T47D (cell line): ENCODE results near the gene CAV2.
A peak's percentile ranks its signal among the peaks of the same experiment; 100 is the strongest.

Source experiments
- DNase-seq, 2 experiments: peaks; one replicate each; pipeline versions ENCODE4 v3.0.0 to v3.0.0-alpha.2; 2011 to 2012; ENCODE audit warnings: low read depth in 1 of 2, low spot score in 1 of 2
- JUND ChIP-seq: IDR thresholded peaks from 2 replicates; pipeline ENCODE4 v1.6.1; 2012; ENCODE audit warnings: low read depth
- in situ Hi-C: cut with HindIII; loops from 2 replicates; pipeline ENCODE4 v1.10.0; 2016; ENCODE audit warnings: low sequenced_read_pairs, low pct_unique_long_range_greater_than_20kb

CAV2 gene

DNA sequence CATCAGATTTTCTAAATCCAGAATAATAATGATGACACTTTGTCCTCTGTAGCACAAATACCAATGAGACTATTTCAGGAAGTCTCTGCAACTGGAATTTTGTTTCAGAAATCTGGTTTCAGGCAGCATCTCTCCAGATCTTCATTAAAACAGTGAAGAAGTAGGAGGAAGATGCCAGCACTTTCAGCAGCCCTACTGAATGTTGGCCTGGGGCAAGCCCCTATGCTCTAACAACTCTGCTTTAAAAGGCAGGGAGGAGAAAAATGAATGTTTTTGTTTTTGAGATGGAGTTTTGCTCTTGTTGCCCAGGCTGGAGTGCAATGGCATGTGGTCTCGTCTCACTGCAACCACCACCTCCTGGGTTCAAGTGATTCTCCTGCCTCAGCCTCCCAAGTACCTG is 18.1 kb downstream of the CAV2 start:
- in situ Hi-C loops, result no loop called here
- no peak for TF ChIP-seq JUND
- no peak for DNase-seq

- in situ Hi-C loops, result no loop called here
- no peak for TF ChIP-seq JUND
- DNase-seq, result no peak
Measured at GRCh38 chr7:116518961-116519360, 19.4 kb downstream of the CAV2 start.

GRCh38 chr7:116521046-116521664 is 21.6 kb downstream of the CAV2 start:
- TF ChIP-seq JUND, result no peak
- in situ Hi-C loops, result no loop called here
- no peak for DNase-seq

DNA sequence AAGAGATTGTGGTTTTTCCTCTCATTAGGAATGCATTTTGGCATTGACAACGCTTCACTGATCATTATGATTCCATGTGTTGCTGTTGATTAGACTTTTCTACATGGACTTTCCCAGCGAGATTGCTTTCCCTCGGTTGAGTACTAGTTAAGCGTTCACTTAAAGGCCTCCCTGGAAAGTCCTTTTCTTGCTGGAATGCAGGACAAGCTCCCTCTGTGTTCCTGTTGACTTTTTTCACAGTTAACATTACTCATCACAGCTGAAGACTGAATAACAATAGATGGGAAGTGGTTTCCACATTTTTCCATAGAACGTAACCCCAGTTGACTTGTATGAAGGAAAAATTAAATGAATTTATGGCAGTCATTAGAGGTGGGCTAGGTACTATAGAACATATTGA is 22.7 kb downstream of the CAV2 start:
- DNase-seq, result no peak
- no peak for TF ChIP-seq JUND
- in situ Hi-C loops, result no loop called here

GRCh38 chr7:116524221-116524608 is 24.7 kb downstream of the CAV2 start:
- TF ChIP-seq JUND, result no peak
- DNase-seq, result no peak
- in situ Hi-C loops, result no loop called here

- peak; percentile 36 to 62 for DNase-seq
- in situ Hi-C loops, result no loop called here
- no peak for TF ChIP-seq JUND
Measured at GRCh38 chr7:116524609-116525297, 25.2 kb downstream of the CAV2 start, which contains the start of gene CAV1. TSS of gene CAV1 (plus strand) at chr7:116525036. CDS start at chr7:116525063, 27 bp downstream.

DNA sequence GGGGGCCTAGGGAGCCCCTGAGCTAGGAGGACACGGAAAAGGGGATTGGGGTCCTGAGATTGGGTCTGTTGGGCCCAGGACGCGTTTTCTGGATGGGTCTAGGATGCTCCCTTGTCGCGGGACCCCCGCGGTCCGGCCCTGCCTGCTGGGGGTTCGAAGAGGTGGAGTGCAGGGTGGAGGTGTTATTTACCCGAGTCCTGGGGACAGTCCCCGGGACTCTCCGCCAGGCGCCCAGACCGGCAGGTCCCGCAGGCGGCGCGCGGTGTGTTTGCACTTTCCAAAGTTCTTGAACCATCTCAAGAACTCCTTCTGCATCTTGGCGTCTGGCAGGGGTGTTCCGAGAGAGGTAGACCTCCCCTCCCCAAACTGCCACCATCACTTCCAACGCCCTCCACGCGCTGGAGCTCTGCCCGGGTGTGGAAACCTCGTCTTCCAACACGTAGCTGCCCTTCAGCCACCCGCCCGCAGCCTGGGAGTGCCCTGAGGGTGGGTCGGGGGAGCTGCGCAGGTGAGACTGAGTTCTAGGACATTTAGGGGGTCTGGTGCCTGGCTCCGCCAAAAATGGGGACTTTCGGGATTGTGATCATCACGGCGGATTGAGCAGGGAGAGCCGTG is 25.9 kb downstream of the CAV2 start:
- DNase-seq, result no peak
- in situ Hi-C loops, result no loop called here
- no peak for TF ChIP-seq JUND

- in situ Hi-C loops, result no loop called here
- DNase-seq, result no peak
- no peak for TF ChIP-seq JUND
Measured at GRCh38 chr7:116525913-116526861, 26.6 kb downstream of the CAV2 start.

DNA sequence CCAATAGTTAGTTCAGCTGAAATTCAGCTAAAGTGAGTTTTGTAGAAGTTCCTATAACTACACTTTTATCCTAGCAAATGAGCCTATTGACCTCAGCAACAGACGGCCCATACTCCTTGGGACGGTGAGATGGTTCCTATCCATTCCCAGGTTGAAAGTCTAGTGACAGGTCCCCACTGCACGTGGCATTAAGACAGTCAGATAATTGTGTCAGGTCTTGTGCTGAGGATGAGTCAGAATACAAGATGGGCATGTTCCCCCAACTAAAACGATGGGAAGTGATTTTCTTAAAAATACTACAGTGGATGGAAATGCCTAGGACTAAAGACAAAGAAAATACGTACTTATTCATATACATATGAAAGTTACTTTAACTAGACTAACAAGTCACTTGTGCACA is 27.4 kb downstream of the CAV2 start:
- DNase-seq, result no peak
- no peak for TF ChIP-seq JUND
- in situ Hi-C loops, result no loop called here

- no peak for TF ChIP-seq JUND
Measured at GRCh38 chr7:116527521-116527920, 28.0 kb downstream of the CAV2 start.

GRCh38 chr7:116528008-116528789 is 28.7 kb downstream of the CAV2 start:
- DNase-seq, result no peak
- TF ChIP-seq JUND, result no peak
- in situ Hi-C loops, result no loop called here

More at GRCh38 chr7:116527521-116527920, 28.0 kb downstream of the CAV2 start:
- in situ Hi-C loops, result no loop called here
- no peak for DNase-seq

GRCh38 chr7:116529250-116529649 is 29.7 kb downstream of the CAV2 start:
- no peak for DNase-seq
- in situ Hi-C loops, result no loop called here

More at GRCh38 chr7:116529250-116529649, 29.7 kb downstream of the CAV2 start:
- TF ChIP-seq JUND, result no peak
